Aorta (tissue), 5 donors: Measurements from ENCODE around the gene SCN8A. TPM values are rescaled to one million over a fixed set of nuclear protein-coding genes. Genes with fewer than 3 reads are reported as not detected.
"Not testable (repeated sequence)": the region's sequence is repeated elsewhere in the genome, so short reads cannot be mapped to it uniquely, and the experiment has no call there.

ENCODE experiments used
- ATAC-seq: fragments of 200-7000 bp; cut with Tn5 transposase; one replicate; pipeline ENCODE4 v1.9.1; 2022; ENCODE audit warnings: moderate library complexity; ENCODE audit not compliant: low FRiP score
- DNase-seq, 2 donors: peaks; one replicate each; pipeline ENCODE4 v3.0.0-alpha.2; 2020
- H3K27ac ChIP-seq, 2 donors: one replicate each; pipeline ENCODE4 v1.5.1; 2013; ENCODE audit warnings: low read length in 2 of 2, mild to moderate bottlenecking in 2 of 2, moderate library complexity in 2 of 2, control low read depth in 1 of 2, inconsistent platforms in 1 of 2, low read depth in 1 of 2
- H3K27me3 ChIP-seq, 2 donors: one replicate each; pipeline ENCODE4 v1.6.1; 2013; ENCODE audit warnings: control low read depth in 1 of 2, low read length in 1 of 2, mild to moderate bottlenecking in 1 of 2, moderate library complexity in 1 of 2; ENCODE audit not compliant: insufficient read depth in 2 of 2, control insufficient read depth in 1 of 2
- H3K36me3 ChIP-seq, 2 donors: one replicate each; pipeline ENCODE4 v1.6.1; 2013; ENCODE audit warnings: control low read depth in 1 of 2, low read length in 1 of 2, mild to moderate bottlenecking in 1 of 2; ENCODE audit not compliant: insufficient read depth in 2 of 2, control insufficient read depth in 1 of 2
- H3K4me1 ChIP-seq, 2 donors: one replicate each; pipeline ENCODE4 v1.6.1; 2013; ENCODE audit warnings: low read length in 2 of 2, control low read depth in 1 of 2, mild to moderate bottlenecking in 1 of 2, moderate library complexity in 1 of 2; ENCODE audit not compliant: insufficient read depth in 2 of 2, control insufficient read depth in 1 of 2
- H3K4me3 ChIP-seq, 2 donors: one replicate each; pipeline ENCODE4 v1.5.1; 2013; ENCODE audit warnings: low read length in 2 of 2, control low read depth in 1 of 2, mild to moderate bottlenecking in 1 of 2
- H3K9me3 ChIP-seq: one replicate; pipeline ENCODE4 v1.6.1; 2013; ENCODE audit warnings: mild to moderate bottlenecking, low read length; ENCODE audit not compliant: control insufficient read depth
- WGBS, 2 donors: extraction: QIAGEN DNeasy Blood & Tissue Kit; methylation state at CpG; one replicate each; pipeline ENCODE4 v1.1.7; 2013; 5-methylcytosine and 5-hydroxymethylcytosine counted together
- intact Hi-C, 2 donors: fragments of 100-400 bp; cut with DNase I; formaldehyde crosslinking; loops; one replicate each; pipeline versions ENCODE4 v1.14.2 to v1.15.0; 2022
- polyA plus RNA-seq, 2 donors: library from polyadenylated mRNA; stranded (reverse); fragments of 200-250 nt; gene quantifications; one replicate each; pipeline ENCODE4 v1.2.3, GENCODE V29; 2013
- total RNA-seq, 2 donors: library from RNA; stranded (reverse); fragmentation: NEBNext Ultra II Directional; extraction: Animal tissue kit (Norgen Biotek cat#: 25700); gene quantifications; one replicate each; pipeline ENCODE4 v1.2.1, GENCODE V29; 2021
- donor health status: healthy with polysubstance abuse.
- donor health status: Bipolar disorder and iron deficiency.
- donor health status: DM: no; HTN: no; CAD: no.
- donor health status: DM: no; HTN: no; CAD: no.
- donor health status: DM: yes; HTN: yes; CAD: no.

SCN8A gene
- total and polyA plus RNA-seq, 4 donors = under 0.01 to 0.48 (median 0.27) TPM

- Histone ChIP-seq H3K36me3 (no peaks in the 10 kb centered on the region), H3K9me3 (peaks cover 3% of the 10 kb centered on the region), H3K27me3 (peaks cover 0 to 1% of the 10 kb centered on the region in 2 donors), H3K4me3 (no peak overlapping the region), H3K4me1 (no peaks in the 10 kb centered on the region), H3K27ac (no peak overlapping the region)
- intact Hi-C loops = no loop called here
- DNase-seq (no peak), ATAC-seq (no peak)
- WGBS, 2 donors = 84 to 85% methylated on average over 13 of the region's 13 CpGs
Observed at GRCh38 chr12:51589557-51590176, 1.4 kb upstream of the SCN8A start.

GRCh38 chr12:51590347-51591015 lies 552 bp upstream of the SCN8A start:
- H3K27ac ChIP-seq = no peak overlapping the region
- peak; percentile 51 to 80 for DNase-seq
- H3K4me3 ChIP-seq = peak overlapping the region; percentile 69 to 73
- no peaks in the 10 kb centered on the region for H3K36me3 ChIP-seq
- intact Hi-C loops = no loop called here
- 3 to 4% methylated on average over 41 to 67 of the region's 67 CpGs for WGBS, 2 donors
- no peak for ATAC-seq
- H3K4me1 ChIP-seq = no peaks in the 10 kb centered on the region
- H3K9me3 ChIP-seq = no peaks in the 10 kb centered on the region
- peaks cover 0 to 1% of the 10 kb centered on the region in 2 donors for H3K27me3 ChIP-seq

GRCh38 chr12:51592034-51592705 lies 1.1 kb downstream of the SCN8A start:
- no peak for ATAC-seq
- H3K27ac ChIP-seq = no peak overlapping the region
- peaks cover 0 to 1% of the 10 kb centered on the region in 2 donors for H3K27me3 ChIP-seq
- no peak overlapping the region for H3K4me3 ChIP-seq
- DNase-seq = no peak
- WGBS, 2 donors = 3 to 4% methylated on average over 9 to 11 of the region's 11 CpGs
- intact Hi-C loops = no loop called here
- no peaks in the 10 kb centered on the region for H3K4me1 ChIP-seq
- H3K36me3 ChIP-seq = no peaks in the 10 kb centered on the region
- H3K9me3 ChIP-seq = no peaks in the 10 kb centered on the region

- WGBS, 2 donors = 74 to 76% methylated on average over 2 of the region's 2 CpGs
- DNase-seq = no peak
- Histone ChIP-seq H3K27ac (no peak overlapping the region), H3K4me3 (no peak overlapping the region), H3K36me3 (no peaks in the 10 kb centered on the region), H3K27me3 (peaks cover 0 to 1% of the 10 kb centered on the region in 2 donors), H3K4me1 (no peaks in the 10 kb centered on the region), H3K9me3 (no peaks in the 10 kb centered on the region)
- no peak for ATAC-seq
- intact Hi-C loops = no loop called here
Observed at GRCh38 chr12:51593021-51593420, 2.0 kb downstream of the SCN8A start.

- H3K27ac ChIP-seq = no peak overlapping the region
- DNase-seq = no peak
Observed at GRCh38 chr12:51593539-51593938, 2.5 kb downstream of the SCN8A start.

GRCh38 chr12:51598156-51598555 lies 7.1 kb downstream of the SCN8A start:
- no peak overlapping the region for H3K4me3 ChIP-seq
- no peaks in the 10 kb centered on the region for H3K9me3 ChIP-seq
- intact Hi-C loops = no loop called here
- H3K36me3 ChIP-seq = no peaks in the 10 kb centered on the region
- DNase-seq (no peak), ATAC-seq (no peak)
- H3K4me1 ChIP-seq = no peaks in the 10 kb centered on the region
- WGBS, 2 donors = 44 to 54% methylated on average over 4 of the region's 4 CpGs
- no peak overlapping the region for H3K27ac ChIP-seq
- no peaks in the 10 kb centered on the region for H3K27me3 ChIP-seq

More at GRCh38 chr12:51593539-51593938, 2.5 kb downstream of the SCN8A start:
- Histone ChIP-seq H3K4me3 (no peak overlapping the region), H3K27me3 (peaks cover 0 to 1% of the 10 kb centered on the region in 2 donors), H3K9me3 (no peaks in the 10 kb centered on the region), H3K36me3 (no peaks in the 10 kb centered on the region), H3K4me1 (no peaks in the 10 kb centered on the region)
- intact Hi-C loops = no loop called here
- WGBS, 2 donors = 4 to 6% methylated on average over 5 of the region's 5 CpGs
- ATAC-seq = no peak

- intact Hi-C loops = no loop called here
- WGBS, 2 donors = 70 to 81% methylated on average over 1 of the region's 1 CpG
- Histone ChIP-seq H3K27ac (no peak overlapping the region), H3K4me1 (no peaks in the 10 kb centered on the region), H3K4me3 (no peak overlapping the region), H3K9me3 (no peaks in the 10 kb centered on the region), H3K36me3 (no peaks in the 10 kb centered on the region), H3K27me3 (no peaks in the 10 kb centered on the region)
- no peak for DNase-seq
- ATAC-seq = no peak
Observed at GRCh38 chr12:51600721-51601120, 9.7 kb downstream of the SCN8A start.

- H3K27ac ChIP-seq = no peak overlapping the region
- no peaks in the 10 kb centered on the region for H3K4me1 ChIP-seq
- H3K36me3 ChIP-seq = no peaks in the 10 kb centered on the region
- intact Hi-C loops = no loop called here
- DNase-seq (no peak), ATAC-seq (no peak)
- H3K27me3 ChIP-seq = no peaks in the 10 kb centered on the region
- H3K9me3 ChIP-seq = no peaks in the 10 kb centered on the region
- no peak overlapping the region for H3K4me3 ChIP-seq
Observed at GRCh38 chr12:51601241-51601640, 10.2 kb downstream of the SCN8A start.

GRCh38 chr12:51605896-51606295 lies 14.9 kb downstream of the SCN8A start:
- H3K27ac ChIP-seq, H3K9me3 ChIP-seq, ATAC-seq, H3K36me3 ChIP-seq, H3K27me3 ChIP-seq, H3K4me1 ChIP-seq, DNase-seq, intact Hi-C loops, H3K4me3 ChIP-seq: not testable (repeated sequence)
- 72 to 79% methylated on average over 1 of the region's 1 CpG for WGBS, 2 donors
